Calu3 (cell line): ENCODE measurements around the gene EFR3B. TPM values are rescaled to one million over a fixed set of nuclear protein-coding genes. Genes with fewer than 3 reads are reported as not detected.

Experiments used
- BruUV-seq: library from RNA; stranded (reverse); fragments of 400-500 nt; replicated peaks from 2 replicates; lab custom pipeline; 2021; lab: Mats Ljungman, UMichigan
- CTCF ChIA-PET: fragments of 300-600 bp; sonication (Branson Sonifier 250); formaldehyde crosslinking; loops from one replicate; lab custom pipeline; 2022; ENCODE audit warnings: antibody characterized with exemption; lab: Charles Lee
- DNase-seq: peaks from one replicate; pipeline ENCODE4 v3.0.0; 2022
- H3K27ac Mint-ChIP-seq: one replicate; pipeline ENCODE4 v1.8.0; 2022; ENCODE audit warnings: mixed read lengths; ENCODE audit not compliant: unreplicated experiment
- H3K27me3 Mint-ChIP-seq: one replicate; pipeline ENCODE4 v1.8.0; 2022; ENCODE audit warnings: mixed read lengths; ENCODE audit not compliant: unreplicated experiment
- H3K36me3 Mint-ChIP-seq: one replicate; pipeline ENCODE4 v1.8.0; 2022; ENCODE audit warnings: mild to moderate bottlenecking, moderate library complexity, mixed read lengths; ENCODE audit not compliant: insufficient read depth, unreplicated experiment
- H3K4me1 Mint-ChIP-seq: one replicate; pipeline ENCODE4 v1.8.0; 2022; ENCODE audit warnings: mild to moderate bottlenecking, low read depth, mixed read lengths; ENCODE audit not compliant: unreplicated experiment
- H3K4me3 Mint-ChIP-seq: one replicate; pipeline ENCODE4 v1.8.0; 2022; ENCODE audit warnings: mild to moderate bottlenecking, low read depth, moderate library complexity, mixed read lengths; ENCODE audit not compliant: unreplicated experiment
- H3K9me3 Mint-ChIP-seq: one replicate; pipeline ENCODE4 v1.8.0; 2022; ENCODE audit warnings: low read depth, mixed read lengths; ENCODE audit not compliant: unreplicated experiment
- CTCF ChIP-seq: fragments of 200-600 bp; IDR thresholded peaks from one replicate; pipeline ENCODE4 v1.8.0; 2022; ENCODE audit warnings: antibody characterized with exemption; ENCODE audit not compliant: unreplicated experiment
- intact Hi-C: fragments of 100-400 bp; cut with micrococcal nuclease; formaldehyde crosslinking; loops from one replicate; pipeline ENCODE4 v1.10.0; 2022; ENCODE audit not compliant: unreplicated experiment
- total RNA-seq: library from RNA; stranded (reverse); gene quantifications from 2 replicates; pipeline ENCODE4 v1.2.3, GENCODE V29; 2022

EFR3B gene
- total RNA-seq, 1 experiment from 2014 or later, result 0.17 TPM

- DNase-seq, result no peak
- peaks cover 71% of the 10 kb centered on the region for H3K27me3 Mint-ChIP-seq
- no TSS peak for BruUV-seq
- CTCF ChIA-PET, result no interaction called here
- H3K4me1 Mint-ChIP-seq, result peaks cover 13% of the 10 kb centered on the region
- no peaks in the 10 kb centered on the region for H3K9me3 Mint-ChIP-seq
- no peak overlapping the region for H3K27ac Mint-ChIP-seq
- TF ChIP-seq CTCF, result no peak
- intact Hi-C loops, result no loop called here
- no peaks in the 10 kb centered on the region for H3K36me3 Mint-ChIP-seq
- H3K4me3 Mint-ChIP-seq, result no peak overlapping the region
These were observed 34.9 kb downstream of the EFR3B start for GRCh38 chr2:25076749-25077148.

GRCh38 chr2:25077789-25078169 lies 35.9 kb downstream of the EFR3B start:
- no peak for DNase-seq
- H3K27ac Mint-ChIP-seq, result no peak overlapping the region
- intact Hi-C loops, result no loop called here
- no peaks in the 10 kb centered on the region for H3K36me3 Mint-ChIP-seq
- no TSS peak for BruUV-seq
- peaks cover 76% of the 10 kb centered on the region for H3K27me3 Mint-ChIP-seq
- CTCF ChIA-PET, result no interaction called here
- H3K4me1 Mint-ChIP-seq, result peaks cover 13% of the 10 kb centered on the region
- no peaks in the 10 kb centered on the region for H3K9me3 Mint-ChIP-seq
- no peak overlapping the region for H3K4me3 Mint-ChIP-seq
- TF ChIP-seq CTCF, result no peak

DNA sequence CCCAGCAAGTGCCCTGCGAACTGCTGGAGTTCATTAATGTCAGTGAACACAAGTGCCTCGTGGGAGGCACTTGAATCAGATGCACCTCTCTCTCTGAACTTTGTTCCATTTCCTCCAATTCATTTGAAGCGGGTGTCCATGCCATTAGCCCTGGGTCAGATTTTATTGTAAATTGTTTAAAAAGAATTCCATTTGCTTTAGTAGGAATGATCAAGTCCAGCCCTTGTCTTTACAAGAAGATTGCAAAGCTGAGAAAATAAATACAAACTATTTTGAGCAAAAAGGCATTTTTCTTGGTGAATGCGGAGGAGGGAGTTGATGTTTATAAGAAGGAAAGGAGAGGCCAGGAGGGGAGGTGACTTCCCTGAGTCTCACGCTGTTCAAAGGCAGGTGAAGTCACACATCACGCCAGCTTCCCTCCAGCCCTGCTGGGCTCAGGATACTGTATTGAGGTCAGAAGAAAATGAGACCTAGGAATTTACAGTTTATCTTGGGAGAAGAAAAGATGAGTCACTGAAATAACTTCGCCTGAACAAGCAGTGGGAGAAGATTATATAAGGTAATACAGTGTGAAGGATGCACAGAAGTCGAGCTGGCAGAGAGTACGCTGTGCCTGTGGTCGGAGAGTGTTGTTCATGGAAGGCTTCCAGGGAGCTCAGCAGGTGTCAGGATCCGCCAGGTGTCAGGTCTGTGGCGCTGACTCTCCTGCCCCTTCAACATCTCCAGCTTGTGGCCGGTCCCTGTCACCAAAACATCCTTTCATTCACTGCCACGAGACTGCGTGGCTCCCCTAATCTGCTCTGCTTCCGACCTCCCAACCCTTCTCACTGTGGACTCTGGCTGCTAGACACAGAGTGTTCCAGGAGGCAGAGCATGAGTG lies 36.5 kb downstream of the EFR3B start:
- Mint-ChIP-seq H3K27me3 (peaks cover 81% of the 10 kb centered on the region), H3K27ac (no peak overlapping the region), H3K4me1 (peaks cover 13% of the 10 kb centered on the region), H3K36me3 (no peaks in the 10 kb centered on the region), H3K4me3 (no peak overlapping the region), H3K9me3 (no peaks in the 10 kb centered on the region)
- CTCF ChIA-PET, result no interaction called here
- peak; percentile 9 for DNase-seq
- TF ChIP-seq CTCF, result no peak
- intact Hi-C loops, result no loop called here
- BruUV-seq, result no TSS peak

DNA sequence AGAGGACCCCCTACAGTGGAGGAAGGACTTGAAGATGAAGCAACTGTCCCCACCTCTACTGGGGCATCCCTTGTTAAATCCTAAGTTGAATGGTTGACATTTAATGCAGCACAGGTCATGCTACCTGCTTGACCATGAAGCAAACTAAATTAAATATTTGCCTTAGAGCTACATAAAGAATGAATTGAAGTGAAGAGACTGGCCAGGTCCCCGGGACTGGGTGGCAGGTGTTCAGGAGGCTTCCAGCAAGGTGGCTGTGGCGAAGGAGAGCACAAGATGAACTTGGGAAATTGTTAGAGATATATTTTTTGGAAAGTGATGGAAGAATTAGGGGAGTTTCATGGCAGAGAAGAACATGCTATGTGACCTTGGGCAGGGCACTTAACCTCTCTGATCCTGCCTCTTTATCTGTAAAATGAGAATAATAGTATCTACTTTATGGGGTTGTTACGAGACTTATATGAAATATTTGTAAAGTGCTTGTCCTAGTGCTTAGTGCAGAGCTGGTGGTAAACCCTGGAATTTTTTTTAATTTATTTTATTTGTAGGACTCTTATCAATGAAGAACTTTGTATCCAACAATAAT lies 37.3 kb downstream of the EFR3B start:
- Mint-ChIP-seq H3K27ac (no peak overlapping the region), H3K4me3 (no peak overlapping the region), H3K4me1 (peaks cover 13% of the 10 kb centered on the region), H3K27me3 (peaks cover 81% of the 10 kb centered on the region), H3K9me3 (no peaks in the 10 kb centered on the region), H3K36me3 (no peaks in the 10 kb centered on the region)
- no TSS peak for BruUV-seq
- intact Hi-C loops, result no loop called here
- no peak for DNase-seq
- CTCF ChIA-PET, result no interaction called here
- TF ChIP-seq CTCF, result no peak
